ENCODE data around the gene UGT1A10. TPM values are rescaled to one million over a fixed set of nuclear protein-coding genes. Genes with fewer than 3 reads are reported as not detected.

Gene UGT1A10
- total and polyA plus RNA-seq, 9 donors = not detected

DNA sequence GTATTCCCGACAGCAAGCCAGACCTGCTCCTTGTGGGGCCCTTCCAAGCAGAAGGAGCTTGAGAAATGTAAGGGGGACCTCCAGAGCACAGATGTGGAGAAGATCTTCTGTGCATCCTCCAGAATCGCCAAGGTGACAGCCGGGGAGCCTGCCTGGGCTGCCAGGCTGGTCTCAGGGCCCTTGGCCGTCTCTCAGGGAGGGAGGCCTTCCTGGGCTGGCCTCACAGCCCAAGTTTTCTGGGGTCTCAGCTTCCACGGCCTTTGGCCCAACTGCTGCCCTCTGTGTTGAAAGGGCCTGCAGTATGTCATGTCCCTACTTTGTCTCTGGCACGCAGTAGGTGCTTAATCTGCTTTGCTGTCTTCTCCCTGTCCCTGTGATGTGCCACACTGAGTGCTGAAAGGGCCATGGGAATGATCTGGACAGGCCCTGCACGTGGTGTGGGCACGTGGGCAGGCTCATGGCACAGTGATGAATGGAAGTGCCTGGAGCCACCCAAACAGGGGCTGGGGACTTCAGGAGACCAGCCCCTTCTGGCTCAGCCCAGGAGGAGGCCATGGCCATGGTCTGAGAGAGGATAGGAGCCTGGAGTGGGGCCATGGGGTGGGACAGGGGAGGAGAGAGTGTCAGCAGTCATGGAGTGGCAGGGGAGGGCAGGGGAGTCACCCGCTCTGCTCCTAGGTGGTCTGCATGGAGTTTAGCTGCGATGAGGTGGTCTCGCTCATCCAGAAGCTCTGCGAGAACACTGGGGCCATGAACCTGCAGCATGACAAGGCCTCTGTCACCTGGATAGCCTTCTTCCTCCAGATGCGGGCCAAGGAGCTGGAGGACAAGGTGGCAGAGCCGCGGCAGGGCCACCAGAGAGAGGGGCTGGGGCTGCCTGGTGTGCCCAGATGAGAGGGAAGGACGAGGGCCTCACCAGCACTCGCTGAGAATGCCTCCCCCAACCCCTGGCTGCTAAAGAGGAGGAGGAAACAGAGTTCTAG lies 182.7 kb downstream of the UGT1A10 start:
- DNase-seq = no peak
- Histone ChIP-seq H3K27ac (ENCODE audit: low read length) (no peak overlapping the region), H3K4me1 (ENCODE audit: control insufficient read depth, insufficient read depth, low read length) (no peaks in the 10 kb centered on the region), H3K27me3 (ENCODE audit: control insufficient read depth, insufficient read depth, low read length) (no peaks in the 10 kb centered on the region), H3K36me3 (ENCODE audit: control insufficient read depth, insufficient read depth, low read length) (no peaks in the 10 kb centered on the region), H3K9me3 (replicated peaks; ENCODE audit: control insufficient read depth, low read depth, low read length) (no peaks in the 10 kb centered on the region), H3K4me3 (ENCODE audit: low read length) (no peak overlapping the region)
- 72% methylated on average over 11 of the region's 17 CpGs for WGBS (ENCODE audit: insufficient coverage)

- no peaks in the 10 kb centered on the region for H3K27me3 ChIP-seq (ENCODE audit: control insufficient read depth, insufficient read depth, low read length)
- no peaks in the 10 kb centered on the region for H3K4me1 ChIP-seq (ENCODE audit: control insufficient read depth, insufficient read depth, low read length)
- H3K36me3 ChIP-seq (ENCODE audit: control insufficient read depth, insufficient read depth, low read length) = no peaks in the 10 kb centered on the region
- H3K4me3 ChIP-seq (ENCODE audit: low read length) = no peak overlapping the region
- no peaks in the 10 kb centered on the region for H3K9me3 ChIP-seq (replicated peaks; ENCODE audit: control insufficient read depth, low read depth, low read length)
- H3K27ac ChIP-seq (ENCODE audit: low read length) = no peak overlapping the region
- WGBS (ENCODE audit: insufficient coverage) = 73% methylated on average over 14 of the region's 18 CpGs
- no peak for DNase-seq
Measured at GRCh38 chr2:233819884-233820773, 183.9 kb downstream of the UGT1A10 start.

- WGBS (ENCODE audit: insufficient coverage) = 57% methylated on average over 3 of the region's 6 CpGs
Measured at GRCh38 chr2:233820774-233821105, 184.5 kb downstream of the UGT1A10 start.

DNA sequence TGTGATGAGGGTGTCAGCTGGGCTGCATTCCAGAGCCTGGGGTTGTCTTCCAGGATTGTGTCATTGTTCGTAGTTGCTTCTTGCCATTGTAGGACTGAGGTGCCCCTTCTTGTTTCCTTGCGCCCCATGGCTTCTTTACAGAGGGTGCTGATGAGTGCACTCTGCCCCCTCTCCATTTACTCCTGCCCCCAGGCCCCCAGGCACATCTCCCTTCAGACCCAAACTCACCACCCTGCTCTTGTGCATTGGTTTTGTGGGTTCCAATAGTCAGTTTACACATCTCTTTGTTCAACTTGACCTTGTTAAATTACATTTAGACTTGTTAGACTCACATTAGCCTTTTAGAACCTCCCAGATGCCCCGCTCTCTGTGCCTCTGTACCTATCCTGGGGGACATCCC lies 184.9 kb downstream of the UGT1A10 start:
- WGBS (ENCODE audit: insufficient coverage) = 75% methylated on average over 2 of the region's 3 CpGs

More at GRCh38 chr2:233820774-233821105, 184.5 kb downstream of the UGT1A10 start:
- H3K36me3 ChIP-seq (ENCODE audit: control insufficient read depth, insufficient read depth, low read length) = no peaks in the 10 kb centered on the region
- no peaks in the 10 kb centered on the region for H3K9me3 ChIP-seq (replicated peaks; ENCODE audit: control insufficient read depth, low read depth, low read length)
- H3K27me3 ChIP-seq (ENCODE audit: control insufficient read depth, insufficient read depth, low read length) = no peaks in the 10 kb centered on the region
- H3K4me3 ChIP-seq (ENCODE audit: low read length) = no peak overlapping the region
- H3K4me1 ChIP-seq (ENCODE audit: control insufficient read depth, insufficient read depth, low read length) = no peaks in the 10 kb centered on the region
- no peak overlapping the region for H3K27ac ChIP-seq (ENCODE audit: low read length)
- DNase-seq = no peak

DNA sequence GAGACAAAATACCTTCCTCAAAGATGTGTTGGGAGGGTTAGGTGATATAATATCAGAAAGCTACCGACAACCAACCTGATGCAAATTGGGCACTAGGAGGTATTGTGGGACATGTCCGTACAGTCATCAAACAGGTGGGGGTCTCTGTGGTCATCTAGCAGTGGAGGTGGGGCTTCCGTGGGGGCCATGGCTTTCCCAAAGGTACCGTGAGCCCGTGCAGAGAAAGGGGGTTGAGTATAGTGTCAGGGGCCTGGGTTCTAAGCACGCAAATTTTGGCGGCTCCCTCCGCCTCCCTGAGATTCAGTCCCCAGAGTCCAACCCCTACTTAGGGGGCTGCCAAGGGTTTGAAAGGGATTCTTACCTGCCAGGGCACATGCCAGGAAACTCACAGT lies 185.5 kb downstream of the UGT1A10 start:
- no peaks in the 10 kb centered on the region for H3K9me3 ChIP-seq (replicated peaks; ENCODE audit: control insufficient read depth, low read depth, low read length)
- DNase-seq = no peak
- no peaks in the 10 kb centered on the region for H3K27me3 ChIP-seq (ENCODE audit: control insufficient read depth, insufficient read depth, low read length)
- WGBS (ENCODE audit: insufficient coverage) = 100% methylated on average over 3 of the region's 8 CpGs
- no peaks in the 10 kb centered on the region for H3K4me1 ChIP-seq (ENCODE audit: control insufficient read depth, insufficient read depth, low read length)
- no peaks in the 10 kb centered on the region for H3K36me3 ChIP-seq (ENCODE audit: control insufficient read depth, insufficient read depth, low read length)
- H3K27ac ChIP-seq (ENCODE audit: low read length) = no peak overlapping the region
- no peak overlapping the region for H3K4me3 ChIP-seq (ENCODE audit: low read length)

More for the DNA sequence above, 184.9 kb downstream of the UGT1A10 start:
- no peak overlapping the region for H3K27ac ChIP-seq (ENCODE audit: low read length)
- H3K9me3 ChIP-seq (replicated peaks; ENCODE audit: control insufficient read depth, low read depth, low read length) = no peaks in the 10 kb centered on the region
- no peaks in the 10 kb centered on the region for H3K4me1 ChIP-seq (ENCODE audit: control insufficient read depth, insufficient read depth, low read length)
- no peaks in the 10 kb centered on the region for H3K36me3 ChIP-seq (ENCODE audit: control insufficient read depth, insufficient read depth, low read length)
- no peak for DNase-seq
- no peak overlapping the region for H3K4me3 ChIP-seq (ENCODE audit: low read length)
- no peaks in the 10 kb centered on the region for H3K27me3 ChIP-seq (ENCODE audit: control insufficient read depth, insufficient read depth, low read length)

GRCh38 chr2:233822101-233822771 lies 186.0 kb downstream of the UGT1A10 start:
- no peak overlapping the region for H3K4me3 ChIP-seq (ENCODE audit: low read length)
- H3K27me3 ChIP-seq (ENCODE audit: control insufficient read depth, insufficient read depth, low read length) = no peaks in the 10 kb centered on the region
- H3K27ac ChIP-seq (ENCODE audit: low read length) = no peak overlapping the region
- H3K4me1 ChIP-seq (ENCODE audit: control insufficient read depth, insufficient read depth, low read length) = no peaks in the 10 kb centered on the region
- no peaks in the 10 kb centered on the region for H3K36me3 ChIP-seq (ENCODE audit: control insufficient read depth, insufficient read depth, low read length)
- no peak for DNase-seq
- no peaks in the 10 kb centered on the region for H3K9me3 ChIP-seq (replicated peaks; ENCODE audit: control insufficient read depth, low read depth, low read length)
- WGBS (ENCODE audit: insufficient coverage) = 88% methylated on average over 17 of the region's 21 CpGs

Other genes starting within 250 kb of the UGT1A10 start
- gene USP40, start 69.7 kb upstream of the UGT1A10 start, total RNA-seq = 22.5 TPM
- gene USP40, start 69.7 kb upstream of the UGT1A10 start, polyA plus RNA-seq (ENCODE audit: insufficient read depth in 1 of 8, insufficient read length in 8 of 8, low replicate concordance in 1 of 8) = 10 to 100 TPM; 18.0 to 30.2 (median 21.9) TPM
- gene UGT1A8, start 18.8 kb upstream of the UGT1A10 start, total RNA-seq = not detected
- gene UGT1A8, start 18.8 kb upstream of the UGT1A10 start, polyA plus RNA-seq (ENCODE audit: insufficient read depth in 1 of 8, insufficient read length in 8 of 8, low replicate concordance in 1 of 8) = not detected
- not detected for gene UGT1A9, start 35.5 kb downstream of the UGT1A10 start, total RNA-seq
- gene UGT1A9, start 35.5 kb downstream of the UGT1A10 start, polyA plus RNA-seq (ENCODE audit: insufficient read depth in 1 of 8, insufficient read length in 8 of 8, low replicate concordance in 1 of 8) = not detected
- not detected for gene UGT1A7, start 45.5 kb downstream of the UGT1A10 start, total RNA-seq
- under 1 TPM in 1 of 8 donors, not detected in 7; 0.13 TPM for gene UGT1A7, start 45.5 kb downstream of the UGT1A10 start, polyA plus RNA-seq (ENCODE audit: insufficient read depth in 1 of 8, insufficient read length in 8 of 8, low replicate concordance in 1 of 8)
- not detected for gene UGT1A6, start 56.4 kb downstream of the UGT1A10 start, total RNA-seq
- gene UGT1A6, start 56.4 kb downstream of the UGT1A10 start, polyA plus RNA-seq (ENCODE audit: insufficient read depth in 1 of 8, insufficient read length in 8 of 8, low replicate concordance in 1 of 8) = under 1 TPM in 1 of 8 donors, not detected in 7; 0.16 TPM
- gene UGT1A5, start 76.5 kb downstream of the UGT1A10 start, total RNA-seq = not detected
- not detected for gene UGT1A5, start 76.5 kb downstream of the UGT1A10 start, polyA plus RNA-seq (ENCODE audit: insufficient read depth in 1 of 8, insufficient read length in 8 of 8, low replicate concordance in 1 of 8)
- not detected for gene UGT1A4, start 82.3 kb downstream of the UGT1A10 start, total RNA-seq
- gene UGT1A4, start 82.3 kb downstream of the UGT1A10 start, polyA plus RNA-seq (ENCODE audit: insufficient read depth in 1 of 8, insufficient read length in 8 of 8, low replicate concordance in 1 of 8) = not detected
- not detected for gene UGT1A3, start 92.6 kb downstream of the UGT1A10 start, total RNA-seq
- not detected for gene UGT1A3, start 92.6 kb downstream of the UGT1A10 start, polyA plus RNA-seq (ENCODE audit: insufficient read depth in 1 of 8, insufficient read length in 8 of 8, low replicate concordance in 1 of 8)
- gene UGT1A1, start 123.8 kb downstream of the UGT1A10 start, total RNA-seq = not detected
- under 1 TPM in 4 of 8 donors, not detected in 4; 0.04 to 0.10 (median 0.08) TPM for gene UGT1A1, start 123.8 kb downstream of the UGT1A10 start, polyA plus RNA-seq (ENCODE audit: insufficient read depth in 1 of 8, insufficient read length in 8 of 8, low replicate concordance in 1 of 8)
- gene MROH2A, start 141.9 kb downstream of the UGT1A10 start, total RNA-seq = not detected
- not detected for gene MROH2A, start 141.9 kb downstream of the UGT1A10 start, polyA plus RNA-seq (ENCODE audit: insufficient read depth in 1 of 8, insufficient read length in 8 of 8, low replicate concordance in 1 of 8)
- 6.2 TPM for gene HJURP, start 218.1 kb downstream of the UGT1A10 start, total RNA-seq
- 10 to 100 TPM in 7 of 8 donors, 1 to 10 TPM in 1; 8.6 to 15.3 (median 12.2) TPM for gene HJURP, start 218.1 kb downstream of the UGT1A10 start, polyA plus RNA-seq (ENCODE audit: insufficient read depth in 1 of 8, insufficient read length in 8 of 8, low replicate concordance in 1 of 8)

Measured in muscle of leg (tissue), 11 donors.